GM19372 (cell line): Measurements from ENCODE around the gene ARHGAP11A.
"Not testable (repeated sequence)": the region's sequence is repeated elsewhere in the genome, so short reads cannot be mapped to it uniquely, and the experiment has no call there.

Source experiments
- ATAC-seq: cut with Tn5 transposase; IDR thresholded peaks from one replicate; pipeline ENCODE4 v1.9.1; 2021; ENCODE audit warnings: mild to moderate bottlenecking, low read depth, moderate library complexity; ENCODE audit not compliant: unreplicated experiment

The ARHGAP11A gene

GRCh38 chr15:32615051-32615870 lies at the start of gene ARHGAP11A:
ARHGAP11A (plus strand) TSS chr15:32615504; CDS start chr15:32616212, 708 bp downstream.
- ATAC-seq, result peak; percentile 73

GRCh38 chr15:32568988-32569387 lies 46.3 kb upstream of the ARHGAP11A start:
- ATAC-seq, result not testable (repeated sequence)

GRCh38 chr15:32578482-32578881 lies 36.8 kb upstream of the ARHGAP11A start:
- ATAC-seq, result not testable (repeated sequence)

GRCh38 chr15:32585844-32586243 lies 29.5 kb upstream of the ARHGAP11A start:
- ATAC-seq, result not testable (repeated sequence)

- not testable (repeated sequence) for ATAC-seq
Measured at GRCh38 chr15:32593151-32593550, 22.2 kb upstream of the ARHGAP11A start, which contains the start of gene GOLGA8N. GOLGA8N (plus strand) TSS chr15:32593456.

GRCh38 chr15:32609518-32609917 lies 5.8 kb upstream of the ARHGAP11A start:
- not testable (repeated sequence) for ATAC-seq

GRCh38 chr15:32610719-32611118 lies 4.6 kb upstream of the ARHGAP11A start:
- not testable (repeated sequence) for ATAC-seq

GRCh38 chr15:32614712-32615050 lies 623 bp upstream of the ARHGAP11A start:
- ATAC-seq, result peak; percentile 8

- peak; percentile 2 for ATAC-seq
Measured at GRCh38 chr15:32615871-32616426, 645 bp downstream of the ARHGAP11A start.

- ATAC-seq, result no peak
Measured at GRCh38 chr15:32636410-32636809, 21.1 kb downstream of the ARHGAP11A start.

- ATAC-seq, result no peak
Measured at GRCh38 chr15:32636908-32637567, 21.7 kb downstream of the ARHGAP11A start.

- no peak for ATAC-seq
Measured at GRCh38 chr15:32637704-32638103, 22.4 kb downstream of the ARHGAP11A start.

GRCh38 chr15:32641517-32642059 lies 26.3 kb downstream of the ARHGAP11A start, which contains the start of gene SCG5:
SCG5 (plus strand) TSS chr15:32641710; CDS start chr15:32643593, 1,883 bp downstream.
- no peak for ATAC-seq

- ATAC-seq, result no peak
Measured at GRCh38 chr15:32642667-32643435, 27.5 kb downstream of the ARHGAP11A start.

GRCh38 chr15:32643907-32644445 lies 28.7 kb downstream of the ARHGAP11A start:
- ATAC-seq, result no peak

GRCh38 chr15:32646291-32646690 lies 31.0 kb downstream of the ARHGAP11A start:
- ATAC-seq, result no peak

- ATAC-seq, result no peak
Measured at GRCh38 chr15:32649342-32649741, 34.0 kb downstream of the ARHGAP11A start.

- ATAC-seq, result no peak
Measured at GRCh38 chr15:32651229-32651837, 36.0 kb downstream of the ARHGAP11A start.

- ATAC-seq, result no peak
Measured at GRCh38 chr15:32652178-32652577, 36.9 kb downstream of the ARHGAP11A start.

GRCh38 chr15:32656091-32656490 lies 40.8 kb downstream of the ARHGAP11A start:
- no peak for ATAC-seq
